Medulla oblongata (tissue), 1 donor: Measurements from ENCODE around the gene TNFSF4.
"Not testable (repeated sequence)": the region's sequence is repeated elsewhere in the genome, so short reads cannot be mapped to it uniquely, and the experiment has no call there.

Experiments used
- DNase-seq: peaks from one replicate; pipeline ENCODE4 v3.0.0-alpha.2; 2015; ENCODE audit errors: extremely low spot score

TNFSF4 gene

DNA sequence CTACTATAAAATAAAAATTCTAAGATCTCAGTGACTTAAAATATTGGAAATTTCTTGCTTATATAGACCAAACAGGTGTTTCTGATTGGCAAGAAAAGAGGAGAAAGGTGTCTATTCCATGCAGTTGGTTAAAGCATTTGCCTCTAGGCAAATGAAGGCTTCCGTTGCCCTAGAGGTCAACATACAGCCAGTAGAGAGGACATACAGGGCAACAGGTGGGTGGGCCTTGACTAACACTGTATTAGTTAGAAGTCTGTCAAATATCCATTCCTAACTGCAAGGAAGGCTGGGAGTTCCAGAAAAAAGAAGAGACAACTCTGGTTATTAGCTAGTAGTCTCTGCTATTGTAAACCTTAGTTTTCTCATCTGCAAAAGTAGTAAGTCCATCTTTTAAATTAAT is 43.0 kb downstream of the TNFSF4 start:
- no peak for DNase-seq

GRCh38 chr1:173163222-173163621 is 43.9 kb downstream of the TNFSF4 start:
- no peak for DNase-seq

DNA sequence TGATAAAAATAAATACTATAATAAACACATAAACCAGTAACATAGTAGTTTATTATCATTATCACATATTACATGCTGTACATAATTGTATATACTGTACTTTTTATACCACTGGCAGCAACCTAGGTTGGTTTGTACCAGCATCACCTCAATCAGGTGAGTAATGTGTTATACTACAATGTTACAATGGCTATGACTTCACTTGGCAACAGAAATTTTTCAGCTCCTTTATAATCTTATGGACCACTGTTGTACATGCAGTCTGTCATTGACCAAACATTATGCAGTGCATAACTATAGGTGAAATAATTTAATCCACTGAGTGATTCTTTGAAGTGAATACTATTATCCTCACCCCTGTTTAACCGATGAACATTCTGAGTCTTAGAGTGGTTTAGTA is 44.5 kb downstream of the TNFSF4 start:
- DNase-seq: no peak

- DNase-seq: no peak
Observed at GRCh38 chr1:173161510-173162221, 45.5 kb downstream of the TNFSF4 start.

- not testable (repeated sequence) for DNase-seq
Observed at GRCh38 chr1:173153964-173154363, 53.2 kb downstream of the TNFSF4 start.

DNA sequence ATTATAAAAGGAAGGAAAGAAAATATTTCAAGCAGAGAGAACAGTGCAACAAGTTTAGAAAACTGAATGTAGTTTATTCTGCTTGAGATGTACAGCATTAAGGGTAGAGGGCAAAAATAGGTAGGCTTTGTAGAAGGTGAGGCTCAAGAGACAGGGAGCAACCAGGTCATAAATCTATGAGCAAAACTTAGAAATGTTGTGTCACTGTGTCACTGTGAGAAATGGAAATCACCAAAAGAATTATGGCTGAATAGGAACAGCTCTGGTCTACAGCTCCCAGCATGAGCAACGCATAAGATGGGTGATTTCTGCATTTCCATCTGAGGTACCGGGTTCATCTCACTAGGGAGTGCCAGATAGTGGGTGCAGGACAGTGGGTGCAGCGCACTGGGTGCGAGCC is 53.6 kb downstream of the TNFSF4 start:
- no peak for DNase-seq

GRCh38 chr1:173152598-173152997 is 54.5 kb downstream of the TNFSF4 start:
- DNase-seq: no peak

DNA sequence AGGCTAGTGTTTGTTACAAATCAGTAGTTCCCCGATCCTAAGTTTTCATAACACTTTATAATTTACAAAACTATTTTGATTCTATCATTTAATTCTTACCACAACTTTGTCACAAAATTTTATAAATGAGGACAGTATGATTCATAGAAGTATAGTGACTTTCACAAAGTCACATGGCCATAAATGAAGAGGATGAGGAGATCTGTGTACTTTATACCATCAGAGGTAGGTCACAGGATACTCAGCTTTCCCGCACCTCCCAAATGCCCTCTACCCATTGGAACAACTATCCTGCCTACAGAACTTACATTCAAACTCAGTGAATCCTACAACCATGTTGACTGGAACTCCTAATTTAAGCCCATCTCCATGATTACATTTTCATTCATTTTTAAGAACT is 56.3 kb downstream of the TNFSF4 start:
- no peak for DNase-seq

DNA sequence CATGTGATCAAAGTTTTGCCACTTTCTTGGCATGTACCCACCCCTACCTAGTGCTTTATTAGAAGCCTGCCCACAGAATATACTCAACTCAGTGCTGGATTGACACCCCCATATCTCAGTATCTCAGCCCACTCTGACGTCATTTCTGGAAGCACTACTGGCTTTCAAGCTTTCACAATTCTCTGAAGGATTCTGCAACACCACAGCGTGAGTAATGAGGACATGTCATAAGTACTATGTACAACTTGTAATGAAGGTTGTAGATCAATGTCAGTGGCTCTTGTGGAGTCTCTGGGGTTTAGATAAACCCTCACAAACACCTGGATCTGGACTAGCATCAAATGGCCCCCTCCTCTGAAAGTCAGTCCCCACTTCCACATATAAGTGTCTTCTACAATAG is 57.2 kb downstream of the TNFSF4 start:
- DNase-seq: no peak

GRCh38 chr1:173148971-173149370 is 58.2 kb downstream of the TNFSF4 start:
- no peak for DNase-seq

DNA sequence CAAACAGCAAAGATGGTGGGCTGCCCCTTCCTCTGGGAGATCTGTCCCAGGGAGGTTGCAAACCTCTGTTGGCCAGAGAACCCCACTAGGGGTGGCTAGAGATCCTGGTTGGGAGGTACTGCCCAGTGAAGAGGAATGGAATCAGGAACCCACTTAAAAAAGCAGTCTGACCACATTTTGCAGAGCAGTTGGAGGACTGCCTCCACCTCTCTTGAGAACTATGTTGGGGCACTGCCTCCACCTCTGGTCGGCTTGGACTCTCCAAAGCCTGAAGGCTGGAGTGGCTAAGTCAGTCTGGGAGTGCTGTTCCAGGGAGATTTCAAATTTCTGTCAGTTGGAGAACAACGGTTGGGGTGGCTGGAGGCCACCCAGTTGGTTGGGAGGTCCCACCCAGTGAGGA is 58.6 kb downstream of the TNFSF4 start:
- no peak for DNase-seq

DNA sequence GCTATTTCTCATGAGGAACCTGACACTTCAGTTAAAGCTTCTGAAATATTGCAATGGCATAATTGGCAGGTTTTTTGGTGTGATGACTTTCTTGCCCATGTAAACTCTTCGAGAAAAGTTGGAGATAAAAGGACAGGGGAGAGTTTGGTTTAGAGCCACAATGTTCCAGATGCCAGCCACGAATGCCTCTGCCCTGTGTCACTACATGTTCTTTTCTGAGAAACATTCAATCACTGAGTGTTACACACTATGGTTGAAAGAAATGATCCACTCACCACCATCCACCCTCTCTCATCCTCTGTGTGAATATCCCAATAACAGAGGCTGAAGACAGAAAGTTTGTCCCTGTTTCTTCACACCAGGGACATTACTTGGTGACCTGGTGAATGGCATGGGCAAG is 66.4 kb downstream of the TNFSF4 start:
- DNase-seq: no peak

DNA sequence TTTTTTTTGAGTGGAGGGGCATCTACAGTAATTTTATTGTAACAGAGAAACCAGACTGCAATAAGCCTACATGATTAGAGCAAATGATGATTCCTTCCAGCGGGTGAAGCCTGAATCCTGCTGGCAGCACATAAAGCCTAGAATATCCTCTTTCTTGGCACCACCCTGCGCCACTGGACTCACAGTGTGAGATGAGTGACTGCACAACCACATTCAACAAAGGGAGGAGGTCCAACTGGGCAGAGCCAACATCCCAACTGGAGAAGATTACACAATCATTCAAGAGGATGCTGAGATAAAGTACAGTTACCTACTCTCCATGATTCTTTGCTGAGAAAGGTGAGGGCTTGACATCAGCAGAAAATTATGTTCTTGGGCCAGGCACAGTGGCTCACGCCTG is 67.4 kb downstream of the TNFSF4 start:
- no peak for DNase-seq

- no peak for DNase-seq
Observed at GRCh38 chr1:173137107-173137706, 69.9 kb downstream of the TNFSF4 start.

DNA sequence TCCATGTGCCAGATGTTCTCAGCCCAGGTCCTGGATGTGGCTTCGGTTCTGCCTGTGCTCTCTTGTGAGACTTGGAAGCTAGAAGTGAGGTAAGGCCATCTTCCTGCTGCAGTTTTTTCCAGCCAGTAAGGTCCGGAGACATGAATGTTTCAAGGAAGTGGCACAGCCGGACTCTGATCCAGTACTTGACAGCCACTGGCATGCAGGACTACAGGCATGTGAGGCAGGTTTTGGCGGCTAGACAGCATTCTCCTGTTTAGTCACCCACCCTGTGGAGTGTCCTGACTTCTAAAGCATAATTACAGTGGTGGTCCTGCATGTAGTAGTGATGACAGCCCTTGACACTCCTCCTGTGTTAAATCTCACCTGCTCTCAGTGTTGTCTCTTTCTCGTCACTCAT is 72.3 kb downstream of the TNFSF4 start:
- no peak for DNase-seq

GRCh38 chr1:173134029-173134428 is 73.1 kb downstream of the TNFSF4 start:
- no peak for DNase-seq
